Endometrium (tissue), 2 donors: ENCODE data around the gene CCDC187.

Experiments used
- FAIRE-seq: peaks from 2 replicates; lab custom pipeline; 2012; peaks lifted over from hg19 to GRCh38; lab: Jason Lieb, UNC
- donor health status: control.
- donor health status: control.

The CCDC187 gene

GRCh38 chr9:136204145-136204805 is 99.6 kb downstream of the CCDC187 start:
- FAIRE-seq: no peak

GRCh38 chr9:136203408-136204144 is 100.3 kb downstream of the CCDC187 start:
- FAIRE-seq: no peak

DNA sequence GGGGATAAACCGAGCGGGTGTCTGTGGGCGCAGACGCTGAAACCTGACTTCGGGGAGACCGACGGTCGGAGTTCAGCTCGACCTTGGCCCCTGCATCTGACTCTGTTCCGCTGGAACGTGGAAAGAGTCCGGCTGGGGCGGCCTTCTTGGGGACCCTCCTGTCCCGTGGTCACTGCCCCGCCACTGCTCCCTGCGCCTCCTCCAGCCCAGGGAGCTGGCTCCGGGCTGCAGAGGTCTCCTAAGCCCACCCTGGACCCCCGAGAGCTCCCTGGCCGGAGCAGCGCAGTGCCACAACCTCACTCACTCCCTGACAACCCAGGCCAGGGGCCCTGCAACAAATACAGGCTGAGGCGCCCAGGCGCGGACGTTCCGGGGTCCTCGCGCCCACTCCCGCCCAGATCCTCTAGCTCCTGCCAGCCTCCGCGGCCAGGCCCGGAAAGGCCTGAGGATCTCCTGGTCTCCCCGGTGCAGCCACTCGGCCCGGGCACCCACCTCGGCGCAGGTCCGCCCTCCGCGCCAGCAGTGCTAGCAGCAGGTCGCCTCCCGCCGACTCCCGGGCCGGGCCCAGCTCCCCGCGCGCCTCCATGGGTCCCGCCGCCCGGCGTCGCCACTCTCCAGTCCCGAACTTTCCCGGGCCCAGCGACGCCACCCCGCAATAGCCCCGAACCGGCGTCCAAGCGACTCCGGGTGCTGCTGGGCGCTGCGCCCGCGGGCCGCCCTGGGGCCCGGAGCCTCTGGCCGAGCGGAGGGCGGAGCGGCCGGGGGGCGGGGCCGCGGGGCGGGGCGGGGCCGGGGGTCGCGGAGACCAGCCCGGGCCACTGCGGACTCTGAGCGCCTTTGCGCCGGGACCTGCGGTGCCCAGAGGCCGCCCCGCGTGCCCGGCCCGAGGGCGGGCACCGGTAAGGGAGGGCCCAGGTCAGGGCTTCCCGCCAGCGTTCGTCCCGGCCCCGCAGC is 101.2 kb downstream of the CCDC187 start:
- no peak for FAIRE-seq

- no peak for FAIRE-seq
Observed at GRCh38 chr9:136201609-136202453, 102.1 kb downstream of the CCDC187 start.

DNA sequence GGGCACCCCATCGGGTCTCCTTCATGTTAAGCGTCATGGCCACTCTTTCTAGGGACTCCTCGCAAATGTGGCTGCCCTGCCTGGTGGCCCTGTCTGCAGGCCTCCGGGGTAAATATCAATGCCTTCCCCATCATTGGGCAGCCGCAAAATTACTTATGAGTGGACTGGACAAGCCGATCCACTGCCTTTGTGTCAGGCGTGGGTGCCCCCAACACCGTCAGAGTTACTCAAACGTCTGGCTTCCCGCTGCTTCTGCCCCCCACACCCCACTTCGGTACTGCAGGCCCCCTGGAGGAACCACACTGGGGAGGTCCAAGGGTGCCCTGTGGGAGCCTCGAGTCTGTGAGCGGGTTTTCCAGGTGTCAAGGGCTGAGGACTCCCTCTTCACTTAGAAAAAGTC is 102.7 kb downstream of the CCDC187 start:
- no peak for FAIRE-seq

GRCh38 chr9:136200424-136200823 is 103.5 kb downstream of the CCDC187 start:
- no peak for FAIRE-seq
